NB4 (cell line): ENCODE data around the gene IL17RA.

ENCODE experiments used
- POLR2A ChIP-seq: IDR thresholded peaks from 2 replicates; pipeline ENCODE4 v1.6.1; 2011; ENCODE audit warnings: mild to moderate bottlenecking; ENCODE audit not compliant: insufficient read length; ENCODE audit errors: extremely low read depth
- TF ChIP-seq, protein P1 (sequence below): IDR thresholded peaks from one replicate; pipeline ENCODE4 v1.5.1; 2012; ENCODE audit warnings: low read depth, low read length

GRCh38 chr22:17112491-17113042 lies 27.8 kb downstream of the IL17RA start:
- TF ChIP-seq, protein P1, sequence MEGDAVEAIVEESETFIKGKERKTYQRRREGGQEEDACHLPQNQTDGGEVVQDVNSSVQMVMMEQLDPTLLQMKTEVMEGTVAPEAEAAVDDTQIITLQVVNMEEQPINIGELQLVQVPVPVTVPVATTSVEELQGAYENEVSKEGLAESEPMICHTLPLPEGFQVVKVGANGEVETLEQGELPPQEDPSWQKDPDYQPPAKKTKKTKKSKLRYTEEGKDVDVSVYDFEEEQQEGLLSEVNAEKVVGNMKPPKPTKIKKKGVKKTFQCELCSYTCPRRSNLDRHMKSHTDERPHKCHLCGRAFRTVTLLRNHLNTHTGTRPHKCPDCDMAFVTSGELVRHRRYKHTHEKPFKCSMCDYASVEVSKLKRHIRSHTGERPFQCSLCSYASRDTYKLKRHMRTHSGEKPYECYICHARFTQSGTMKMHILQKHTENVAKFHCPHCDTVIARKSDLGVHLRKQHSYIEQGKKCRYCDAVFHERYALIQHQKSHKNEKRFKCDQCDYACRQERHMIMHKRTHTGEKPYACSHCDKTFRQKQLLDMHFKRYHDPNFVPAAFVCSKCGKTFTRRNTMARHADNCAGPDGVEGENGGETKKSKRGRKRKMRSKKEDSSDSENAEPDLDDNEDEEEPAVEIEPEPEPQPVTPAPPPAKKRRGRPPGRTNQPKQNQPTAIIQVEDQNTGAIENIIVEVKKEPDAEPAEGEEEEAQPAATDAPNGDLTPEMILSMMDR = no peak
- no peak for TF ChIP-seq POLR2A
